Endometrial microvascular endothelial cells (primary cell): ENCODE results near the gene TFEC. TPM values are rescaled to one million over a fixed set of nuclear protein-coding genes. Genes with fewer than 3 reads are reported as not detected.
"Not testable (repeated sequence)": the region's sequence is repeated elsewhere in the genome, so short reads cannot be mapped to it uniquely, and the experiment has no call there.

Experiments
- in situ Hi-C: cut with HindIII; loops from 2 replicates; pipeline ENCODE4 v1.10.0; 2017; ENCODE audit warnings: low sequenced_read_pairs, low pct_unique_long_range_greater_than_20kb; ENCODE audit errors: inconsistent ontology term
- total RNA-seq: library from RNA; depleted of rRNA; stranded (reverse); fragments of >200 nt; gene quantifications from one replicate; pipeline ENCODE4 v1.2.3, GENCODE V29; 2015; ENCODE audit errors: inconsistent ontology term

Gene TFEC
- 6.5 TPM for total RNA-seq

DNA sequence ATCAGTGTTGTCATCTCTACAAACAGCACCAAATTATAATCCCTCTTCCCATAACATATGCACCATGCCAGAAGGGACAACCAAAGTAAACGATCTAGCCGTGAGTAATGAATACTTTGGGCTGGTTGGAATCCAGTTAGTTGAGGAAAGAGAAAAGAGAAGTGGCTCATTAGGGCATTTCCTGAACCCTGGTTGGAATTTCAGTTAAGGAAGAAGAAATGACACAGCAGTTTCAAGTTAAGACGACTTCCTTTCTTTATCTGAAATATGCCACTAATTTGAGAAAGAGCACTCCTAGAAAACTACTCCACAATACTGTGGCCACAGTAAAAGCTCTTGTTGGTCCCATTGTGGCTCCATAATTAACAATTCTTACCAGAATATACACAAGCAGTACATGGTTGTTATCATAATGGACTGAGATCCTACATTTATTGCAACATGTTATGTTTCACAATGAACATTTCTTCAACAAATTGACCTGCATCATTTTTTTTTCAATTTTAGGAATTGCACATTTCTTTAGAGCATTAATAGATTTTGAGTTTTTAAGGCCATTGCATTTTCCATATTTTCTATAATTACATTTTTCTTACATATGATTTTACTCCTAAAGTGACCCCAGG, at the start of gene TFEC:
TSS of gene TFEC (minus strand) at position 113 of the 626 bp plus-strand sequence. CDS start 46,322 bp downstream, outside the sequence.
- in situ Hi-C loops: no loop called here

DNA sequence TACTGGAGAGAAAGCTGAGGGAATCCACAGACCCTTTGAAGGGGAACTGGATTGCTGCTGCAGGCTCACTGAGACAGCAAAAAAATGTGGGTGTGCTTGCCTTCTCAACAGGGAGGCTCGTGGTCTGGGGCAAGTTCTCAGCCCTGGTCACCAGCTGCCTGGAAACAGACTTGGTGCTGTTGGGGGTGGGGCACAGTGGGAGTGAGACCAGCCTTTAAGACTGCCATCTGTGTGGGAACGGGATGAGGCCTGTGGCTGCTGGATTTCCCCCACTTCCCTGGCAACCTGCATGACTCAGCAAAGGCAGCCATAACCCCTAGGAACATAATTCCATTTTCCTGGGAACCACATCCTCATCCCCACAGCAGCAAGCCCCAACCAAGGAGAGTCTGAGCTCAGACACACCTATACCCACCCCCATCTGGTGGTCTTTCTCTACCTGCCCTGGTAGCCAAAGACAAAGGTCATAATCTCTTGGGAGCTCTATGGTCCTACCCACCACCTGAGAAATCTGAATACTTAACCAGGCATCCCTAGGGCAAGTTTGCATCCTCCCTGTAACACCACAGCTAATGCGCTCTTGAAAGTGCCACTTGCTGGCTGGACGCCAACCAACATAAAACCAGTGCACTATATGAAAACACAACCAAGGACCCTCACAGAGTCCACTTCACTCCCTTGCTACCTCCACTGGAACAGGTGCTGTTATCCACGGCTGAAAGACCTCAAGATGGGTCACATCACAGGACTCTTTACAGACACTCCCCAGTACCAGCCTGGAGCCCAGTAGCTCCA, 45.0 kb upstream of the TFEC start:
- in situ Hi-C loops: no loop called here

GRCh38 chr7:116071629-116072028, 41.1 kb upstream of the TFEC start:
- in situ Hi-C loops: no loop called here

DNA sequence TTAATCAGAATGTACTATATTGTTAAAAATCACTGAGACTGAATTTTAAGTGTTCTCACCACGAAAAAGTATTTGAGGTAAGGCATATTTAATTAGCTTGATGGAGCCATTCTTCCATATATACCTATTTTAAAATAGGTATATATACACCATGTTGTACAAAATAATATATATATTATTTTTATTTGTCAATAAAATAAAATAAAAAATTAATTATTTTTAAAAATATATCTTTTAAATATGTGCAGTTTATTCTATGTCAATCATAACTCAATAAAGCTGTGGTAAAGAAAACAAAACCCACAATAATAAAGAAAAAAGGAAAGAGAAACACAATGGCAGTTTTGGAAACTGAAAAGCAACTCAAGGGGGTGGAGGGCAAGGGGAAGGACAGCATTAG, 33.6 kb upstream of the TFEC start:
- in situ Hi-C loops: no loop called here

DNA sequence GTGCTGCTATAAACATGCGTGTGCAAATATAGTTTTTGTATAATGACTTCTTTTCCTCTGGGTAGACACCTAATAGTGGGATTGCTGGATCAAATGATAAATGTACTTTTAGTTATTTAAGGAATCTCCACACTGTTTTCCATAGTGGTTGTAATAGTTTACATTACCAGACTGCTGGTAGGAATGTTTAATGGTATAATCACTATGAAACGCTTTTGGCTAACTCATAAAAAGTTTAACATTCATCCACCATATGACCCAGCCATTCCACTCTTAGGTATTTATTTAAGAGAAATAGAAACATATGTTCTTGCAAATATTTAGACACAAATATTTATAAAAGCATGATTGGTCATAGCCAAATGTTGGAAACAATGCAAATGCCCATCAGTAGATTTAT, 32.1 kb upstream of the TFEC start:
- in situ Hi-C loops: no loop called here

DNA sequence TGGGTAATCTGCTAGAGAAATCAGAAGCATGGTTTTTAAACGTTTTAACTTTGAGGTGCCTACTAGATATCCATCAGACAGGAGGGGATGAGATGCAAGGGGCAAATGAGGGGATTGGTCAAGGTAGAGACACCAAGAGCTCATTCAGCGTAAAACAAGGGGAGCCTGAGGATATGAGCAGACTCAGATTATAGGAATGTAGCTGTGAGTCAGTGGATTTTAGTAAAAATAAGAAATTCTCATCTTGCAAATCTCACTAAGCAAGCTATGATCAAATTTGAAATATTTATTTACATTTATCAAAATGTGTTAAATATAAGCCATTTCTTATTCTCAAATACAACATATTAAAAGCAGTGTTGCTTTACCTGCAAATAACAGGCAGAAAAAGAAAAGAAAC, 21.4 kb upstream of the TFEC start:
- in situ Hi-C loops: no loop called here

GRCh38 chr7:116047261-116047660, 16.7 kb upstream of the TFEC start:
- in situ Hi-C loops: not testable (repeated sequence)

DNA sequence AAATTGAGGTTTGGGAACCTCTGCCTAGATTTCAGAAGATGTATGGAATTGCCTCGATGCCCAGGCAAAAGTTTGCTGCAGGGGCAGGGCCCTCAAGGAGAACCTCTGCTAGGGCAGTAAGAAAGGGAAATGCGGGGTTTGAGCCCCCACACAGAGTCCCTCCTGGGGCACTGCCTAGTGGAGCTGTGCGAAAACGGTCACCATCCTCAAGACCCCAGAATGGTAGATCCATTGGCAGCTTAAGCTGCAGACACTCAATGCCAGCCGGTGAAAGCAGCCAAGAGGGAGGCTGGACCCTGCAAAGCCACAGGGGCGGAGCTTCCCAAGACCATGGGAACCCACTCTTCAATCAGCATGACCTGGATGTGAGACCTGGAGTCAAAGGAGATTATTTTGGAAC, 15.0 kb upstream of the TFEC start:
- in situ Hi-C loops: no loop called here

GRCh38 chr7:116041615-116042014, 11.1 kb upstream of the TFEC start:
- in situ Hi-C loops: no loop called here

DNA sequence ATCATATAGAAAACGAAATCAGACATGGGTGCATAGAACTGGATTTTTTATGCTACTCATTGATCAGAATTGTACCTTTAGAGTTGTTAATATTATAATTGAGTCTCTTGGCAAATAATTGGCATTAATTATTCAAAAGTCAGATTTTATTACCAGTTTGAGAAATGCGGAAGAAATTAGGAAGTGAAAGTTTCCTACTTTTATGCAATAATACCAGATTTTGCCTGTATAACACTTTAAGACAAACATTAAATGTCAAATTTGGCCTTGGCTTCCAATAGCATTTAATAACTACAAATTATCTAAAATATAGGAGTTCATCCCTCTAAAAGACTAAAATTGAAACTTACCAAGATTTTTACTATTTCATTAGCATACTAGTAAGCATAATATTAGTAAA, 6.8 kb upstream of the TFEC start:
- in situ Hi-C loops: no loop called here

- in situ Hi-C loops: no loop called here
Measured at GRCh38 chr7:116034411-116034810, 3.8 kb upstream of the TFEC start.

GRCh38 chr7:116032886-116033285, 2.3 kb upstream of the TFEC start:
- in situ Hi-C loops: no loop called here

DNA sequence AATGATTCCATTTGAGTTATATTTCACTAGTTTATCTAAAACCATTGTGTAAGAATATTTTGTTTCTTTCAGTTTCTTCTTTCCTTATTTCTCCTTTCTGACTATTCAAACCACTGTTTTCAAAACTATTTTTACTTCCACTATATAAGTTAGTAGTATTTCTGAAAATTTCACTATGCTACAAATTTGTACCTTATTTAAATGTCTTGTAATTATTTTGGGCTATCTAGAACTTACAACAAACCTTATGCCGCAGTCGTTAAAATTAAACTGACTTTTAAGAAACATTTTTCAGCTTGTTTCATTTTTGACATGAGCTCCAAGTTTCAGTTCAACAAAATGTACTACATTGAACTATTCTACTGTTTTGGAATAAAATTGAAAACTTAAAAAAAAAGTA, 1.8 kb downstream of the TFEC start:
- in situ Hi-C loops: no loop called here

- in situ Hi-C loops: no loop called here
Measured at GRCh38 chr7:116027786-116028185, 2.8 kb downstream of the TFEC start.

GRCh38 chr7:116024826-116025809, 5.4 kb downstream of the TFEC start:
- in situ Hi-C loops: no loop called here

- in situ Hi-C loops: no loop called here
Measured at GRCh38 chr7:116021237-116021636, 9.3 kb downstream of the TFEC start.

- in situ Hi-C loops: no loop called here
Measured at GRCh38 chr7:116018731-116019130, 11.8 kb downstream of the TFEC start.

GRCh38 chr7:116013675-116014074, 16.9 kb downstream of the TFEC start:
- in situ Hi-C loops: no loop called here

- in situ Hi-C loops: no loop called here
Measured at GRCh38 chr7:116011584-116011983, 19.0 kb downstream of the TFEC start.
